ENCODE measurements around the gene CRHBP. TPM values are rescaled to one million over a fixed set of nuclear protein-coding genes. Genes with fewer than 3 reads are reported as not detected.

Gene CRHBP
- total and polyA plus RNA-seq, 9 of the 15 experiments (the other 6 are each of a cell fraction or from before 2014, with no cell fraction given): not detected

- TF ChIP-seq, protein P1, sequence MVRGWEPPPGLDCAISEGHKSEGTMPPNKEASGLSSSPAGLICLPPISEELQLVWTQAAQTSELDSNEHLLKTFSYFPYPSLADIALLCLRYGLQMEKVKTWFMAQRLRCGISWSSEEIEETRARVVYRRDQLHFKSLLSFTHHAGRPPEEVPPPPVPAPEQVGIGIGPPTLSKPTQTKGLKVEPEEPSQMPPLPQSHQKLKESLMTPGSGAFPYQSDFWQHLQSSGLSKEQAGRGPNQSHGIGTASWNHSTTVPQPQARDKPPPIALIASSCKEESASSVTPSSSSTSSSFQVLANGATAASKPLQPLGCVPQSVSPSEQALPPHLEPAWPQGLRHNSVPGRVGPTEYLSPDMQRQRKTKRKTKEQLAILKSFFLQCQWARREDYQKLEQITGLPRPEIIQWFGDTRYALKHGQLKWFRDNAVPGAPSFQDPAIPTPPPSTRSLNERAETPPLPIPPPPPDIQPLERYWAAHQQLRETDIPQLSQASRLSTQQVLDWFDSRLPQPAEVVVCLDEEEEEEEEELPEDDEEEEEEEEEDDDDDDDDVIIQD (CRISPR knock-in tag; IDR thresholded peaks at IDR 0.05): no peak
- TF ChIP-seq ZNF655 (CRISPR knock-in tag; IDR thresholded peaks at IDR 0.05) (no peak), ZFP30 (CRISPR knock-in tag; IDR thresholded peaks at IDR 0.05; ENCODE audit: borderline replicate concordance) (no peak), SMARCC2 (IDR thresholded peaks at IDR 0.05; ENCODE audit: low read depth) (no peak), GTF2E2 (tag; IDR thresholded peaks at IDR 0.05) (no peak), MBD2 (IDR thresholded peaks at IDR 0.05; ENCODE audit: borderline replicate concordance, low read depth) (no peak), HMG20B (CRISPR knock-in tag; IDR thresholded peaks at IDR 0.05) (no peak), NFE2 (IDR thresholded peaks at IDR 0.05; ENCODE audit: low read depth) (no peak), TCF7 (IDR thresholded peaks at IDR 0.05; ENCODE audit: borderline replicate concordance) (no peak), ZBTB7A (IDR thresholded peaks at IDR 0.05; ENCODE audit: borderline replicate concordance, control insufficient read depth, low read depth, low read length) (no peak), ELF2 (CRISPR knock-in tag; IDR thresholded peaks at IDR 0.05) (no peak)
- TF ChIP-seq, protein P2, sequence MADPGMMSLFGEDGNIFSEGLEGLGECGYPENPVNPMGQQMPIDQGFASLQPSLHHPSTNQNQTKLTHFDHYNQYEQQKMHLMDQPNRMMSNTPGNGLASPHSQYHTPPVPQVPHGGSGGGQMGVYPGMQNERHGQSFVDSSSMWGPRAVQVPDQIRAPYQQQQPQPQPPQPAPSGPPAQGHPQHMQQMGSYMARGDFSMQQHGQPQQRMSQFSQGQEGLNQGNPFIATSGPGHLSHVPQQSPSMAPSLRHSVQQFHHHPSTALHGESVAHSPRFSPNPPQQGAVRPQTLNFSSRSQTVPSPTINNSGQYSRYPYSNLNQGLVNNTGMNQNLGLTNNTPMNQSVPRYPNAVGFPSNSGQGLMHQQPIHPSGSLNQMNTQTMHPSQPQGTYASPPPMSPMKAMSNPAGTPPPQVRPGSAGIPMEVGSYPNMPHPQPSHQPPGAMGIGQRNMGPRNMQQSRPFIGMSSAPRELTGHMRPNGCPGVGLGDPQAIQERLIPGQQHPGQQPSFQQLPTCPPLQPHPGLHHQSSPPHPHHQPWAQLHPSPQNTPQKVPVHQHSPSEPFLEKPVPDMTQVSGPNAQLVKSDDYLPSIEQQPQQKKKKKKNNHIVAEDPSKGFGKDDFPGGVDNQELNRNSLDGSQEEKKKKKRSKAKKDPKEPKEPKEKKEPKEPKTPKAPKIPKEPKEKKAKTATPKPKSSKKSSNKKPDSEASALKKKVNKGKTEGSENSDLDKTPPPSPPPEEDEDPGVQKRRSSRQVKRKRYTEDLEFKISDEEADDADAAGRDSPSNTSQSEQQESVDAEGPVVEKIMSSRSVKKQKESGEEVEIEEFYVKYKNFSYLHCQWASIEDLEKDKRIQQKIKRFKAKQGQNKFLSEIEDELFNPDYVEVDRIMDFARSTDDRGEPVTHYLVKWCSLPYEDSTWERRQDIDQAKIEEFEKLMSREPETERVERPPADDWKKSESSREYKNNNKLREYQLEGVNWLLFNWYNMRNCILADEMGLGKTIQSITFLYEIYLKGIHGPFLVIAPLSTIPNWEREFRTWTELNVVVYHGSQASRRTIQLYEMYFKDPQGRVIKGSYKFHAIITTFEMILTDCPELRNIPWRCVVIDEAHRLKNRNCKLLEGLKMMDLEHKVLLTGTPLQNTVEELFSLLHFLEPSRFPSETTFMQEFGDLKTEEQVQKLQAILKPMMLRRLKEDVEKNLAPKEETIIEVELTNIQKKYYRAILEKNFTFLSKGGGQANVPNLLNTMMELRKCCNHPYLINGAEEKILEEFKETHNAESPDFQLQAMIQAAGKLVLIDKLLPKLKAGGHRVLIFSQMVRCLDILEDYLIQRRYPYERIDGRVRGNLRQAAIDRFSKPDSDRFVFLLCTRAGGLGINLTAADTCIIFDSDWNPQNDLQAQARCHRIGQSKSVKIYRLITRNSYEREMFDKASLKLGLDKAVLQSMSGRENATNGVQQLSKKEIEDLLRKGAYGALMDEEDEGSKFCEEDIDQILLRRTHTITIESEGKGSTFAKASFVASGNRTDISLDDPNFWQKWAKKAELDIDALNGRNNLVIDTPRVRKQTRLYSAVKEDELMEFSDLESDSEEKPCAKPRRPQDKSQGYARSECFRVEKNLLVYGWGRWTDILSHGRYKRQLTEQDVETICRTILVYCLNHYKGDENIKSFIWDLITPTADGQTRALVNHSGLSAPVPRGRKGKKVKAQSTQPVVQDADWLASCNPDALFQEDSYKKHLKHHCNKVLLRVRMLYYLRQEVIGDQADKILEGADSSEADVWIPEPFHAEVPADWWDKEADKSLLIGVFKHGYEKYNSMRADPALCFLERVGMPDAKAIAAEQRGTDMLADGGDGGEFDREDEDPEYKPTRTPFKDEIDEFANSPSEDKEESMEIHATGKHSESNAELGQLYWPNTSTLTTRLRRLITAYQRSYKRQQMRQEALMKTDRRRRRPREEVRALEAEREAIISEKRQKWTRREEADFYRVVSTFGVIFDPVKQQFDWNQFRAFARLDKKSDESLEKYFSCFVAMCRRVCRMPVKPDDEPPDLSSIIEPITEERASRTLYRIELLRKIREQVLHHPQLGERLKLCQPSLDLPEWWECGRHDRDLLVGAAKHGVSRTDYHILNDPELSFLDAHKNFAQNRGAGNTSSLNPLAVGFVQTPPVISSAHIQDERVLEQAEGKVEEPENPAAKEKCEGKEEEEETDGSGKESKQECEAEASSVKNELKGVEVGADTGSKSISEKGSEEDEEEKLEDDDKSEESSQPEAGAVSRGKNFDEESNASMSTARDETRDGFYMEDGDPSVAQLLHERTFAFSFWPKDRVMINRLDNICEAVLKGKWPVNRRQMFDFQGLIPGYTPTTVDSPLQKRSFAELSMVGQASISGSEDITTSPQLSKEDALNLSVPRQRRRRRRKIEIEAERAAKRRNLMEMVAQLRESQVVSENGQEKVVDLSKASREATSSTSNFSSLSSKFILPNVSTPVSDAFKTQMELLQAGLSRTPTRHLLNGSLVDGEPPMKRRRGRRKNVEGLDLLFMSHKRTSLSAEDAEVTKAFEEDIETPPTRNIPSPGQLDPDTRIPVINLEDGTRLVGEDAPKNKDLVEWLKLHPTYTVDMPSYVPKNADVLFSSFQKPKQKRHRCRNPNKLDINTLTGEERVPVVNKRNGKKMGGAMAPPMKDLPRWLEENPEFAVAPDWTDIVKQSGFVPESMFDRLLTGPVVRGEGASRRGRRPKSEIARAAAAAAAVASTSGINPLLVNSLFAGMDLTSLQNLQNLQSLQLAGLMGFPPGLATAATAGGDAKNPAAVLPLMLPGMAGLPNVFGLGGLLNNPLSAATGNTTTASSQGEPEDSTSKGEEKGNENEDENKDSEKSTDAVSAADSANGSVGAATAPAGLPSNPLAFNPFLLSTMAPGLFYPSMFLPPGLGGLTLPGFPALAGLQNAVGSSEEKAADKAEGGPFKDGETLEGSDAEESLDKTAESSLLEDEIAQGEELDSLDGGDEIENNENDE (IDR thresholded peaks at IDR 0.05; ENCODE audit: low read depth, low read length): no peak
These were observed 24.9 kb upstream of the CRHBP start (continued) for GRCh38 chr5:76927961-76928360.

All from K562 (cell line).